Ramos (cell line): ENCODE data around the gene MXRA7.

ENCODE experiments used
- in situ Hi-C: fragments of 300-500 bp; cut with MboI; formaldehyde crosslinking; loops from one replicate; pipeline ENCODE4 v1.14.3; 2022; ENCODE audit warnings: low sequenced_read_pairs; ENCODE audit not compliant: unreplicated experiment

MXRA7 gene

DNA sequence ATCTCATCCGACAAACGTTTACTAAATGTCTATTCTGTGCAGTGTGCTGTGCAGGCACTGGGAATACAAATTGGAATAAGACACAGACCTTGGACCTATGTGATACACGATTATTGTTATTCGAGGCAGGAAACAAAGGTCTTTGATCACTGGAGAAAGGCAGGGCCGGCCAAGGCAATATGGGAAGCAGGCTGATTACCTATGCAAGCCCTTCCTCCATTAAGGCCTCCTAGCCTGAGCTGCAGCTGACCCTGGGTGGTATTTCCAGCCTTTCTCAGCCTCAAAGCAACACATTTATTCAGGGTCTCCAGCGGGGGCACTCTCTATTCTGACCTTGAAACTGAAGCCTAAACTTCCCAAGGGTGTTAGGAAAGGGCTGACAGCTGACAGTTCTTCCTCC, 80.6 kb downstream of the MXRA7 start:
- in situ Hi-C loops, result no loop called here
